GM21423 (cell line): ENCODE results near the gene MTA3.

Experiments used
- ATAC-seq: cut with Tn5 transposase; IDR thresholded peaks from one replicate; pipeline ENCODE4 v1.9.1; 2021; ENCODE audit warnings: mild to moderate bottlenecking, moderate library complexity; ENCODE audit not compliant: unreplicated experiment

The MTA3 gene

GRCh38 chr2:42653908-42654445, 85.5 kb downstream of the MTA3 start:
- ATAC-seq, result no peak

GRCh38 chr2:42658306-42658705, 89.9 kb downstream of the MTA3 start:
- no peak for ATAC-seq

- no peak for ATAC-seq
These were observed 91.2 kb downstream of the MTA3 start for GRCh38 chr2:42659609-42660008.

GRCh38 chr2:42663106-42663780, 94.8 kb downstream of the MTA3 start:
- ATAC-seq, result peak; percentile 75

GRCh38 chr2:42663828-42664227, 95.4 kb downstream of the MTA3 start:
- ATAC-seq, result peak; percentile 70

GRCh38 chr2:42673989-42674579, 105.7 kb downstream of the MTA3 start:
- no peak for ATAC-seq

GRCh38 chr2:42675815-42676214, 107.4 kb downstream of the MTA3 start:
- no peak for ATAC-seq

GRCh38 chr2:42685303-42685702, 116.9 kb downstream of the MTA3 start:
- ATAC-seq, result no peak

- no peak for ATAC-seq
These were observed 124.7 kb downstream of the MTA3 start for GRCh38 chr2:42693013-42693615.

- ATAC-seq, result no peak
These were observed 125.5 kb downstream of the MTA3 start for GRCh38 chr2:42693688-42694479.

GRCh38 chr2:42696987-42697386, 128.6 kb downstream of the MTA3 start:
- ATAC-seq, result no peak

- ATAC-seq, result no peak
These were observed 130.5 kb downstream of the MTA3 start for GRCh38 chr2:42698940-42699339.

GRCh38 chr2:42706836-42707235, 138.4 kb downstream of the MTA3 start:
- ATAC-seq, result no peak

- no peak for ATAC-seq
These were observed 139.7 kb downstream of the MTA3 start for GRCh38 chr2:42708179-42708578.

- ATAC-seq, result no peak
These were observed 143.5 kb downstream of the MTA3 start for GRCh38 chr2:42711896-42712295.

- no peak for ATAC-seq
These were observed 144.5 kb downstream of the MTA3 start for GRCh38 chr2:42712934-42713333.

GRCh38 chr2:42713920-42714319, 145.5 kb downstream of the MTA3 start:
- ATAC-seq, result no peak

GRCh38 chr2:42714686-42715085, 146.3 kb downstream of the MTA3 start:
- ATAC-seq, result no peak

GRCh38 chr2:42721898-42722297, 153.5 kb downstream of the MTA3 start:
- ATAC-seq, result no peak

GRCh38 chr2:42722320-42723190, 154.1 kb downstream of the MTA3 start:
- peak; percentile 96 for ATAC-seq
